Measurements from ENCODE around the gene MRGPRG.

MRGPRG gene

DNA sequence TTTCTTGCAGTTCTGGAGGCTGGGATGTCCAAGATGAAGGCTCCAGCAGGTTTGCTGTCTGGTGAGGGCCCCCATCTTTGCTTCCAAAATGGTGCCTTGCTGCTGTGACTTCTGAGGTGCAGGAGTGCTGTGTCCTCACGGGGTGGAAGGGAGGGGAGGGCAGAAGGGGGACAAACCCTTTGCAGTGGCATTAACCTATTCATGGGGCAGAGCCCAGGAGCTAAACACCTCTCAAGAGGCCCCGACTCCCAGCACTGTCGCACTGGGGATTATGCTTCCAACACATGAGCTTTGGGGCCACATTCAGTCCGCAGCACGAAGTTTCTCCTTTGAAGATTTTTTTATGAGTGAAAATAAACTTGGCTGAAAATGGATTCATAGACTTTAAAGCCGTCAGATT, 28.0 kb downstream of the MRGPRG start:
- Histone ChIP-seq H3K9ac (ENCODE audit: low read length) (no peak overlapping the region), H4K12ac (ENCODE audit: low read depth, low read length) (no peak overlapping the region), H3K14ac (ENCODE audit: low read length) (no peak overlapping the region), H2AFZ (ENCODE audit: insufficient read depth, low read length, poor library complexity) (no peak overlapping the region), H2BK12ac (ENCODE audit: low read length) (no peak overlapping the region), H3K23ac (ENCODE audit: low read length) (no peak overlapping the region), H3K18ac (ENCODE audit: low read length) (no peak overlapping the region), H4K91ac (ENCODE audit: low read depth, low read length) (no peak overlapping the region), H3K4me3 (ENCODE audit: low read depth, low read length) (no peak overlapping the region), H3K9me3 (ENCODE audit: insufficient read depth, low read depth, low read length) (peaks cover 2% of the 10 kb centered on the region), H3K36me3 (ENCODE audit: control insufficient read depth in 1 of 2, insufficient read depth in 2 of 2, low read length in 2 of 2) (no peaks in the 10 kb centered on the region), H2AK5ac (ENCODE audit: low read length) (no peak overlapping the region), H2BK5ac (ENCODE audit: low read depth, low read length, poor library complexity) (no peak overlapping the region), H3K79me2 (ENCODE audit: control insufficient read depth, insufficient read depth, low read length, poor library complexity) (no peaks in the 10 kb centered on the region), H3K27ac (ENCODE audit: low read depth, low read length) (no peak overlapping the region), H3K4me2 (ENCODE audit: low read length) (no peak overlapping the region), H4K8ac (ENCODE audit: low read depth, low read length) (no peak overlapping the region), H3K4ac (ENCODE audit: low read depth, low read length) (no peak overlapping the region), H3K4me1 (ENCODE audit: control insufficient read depth in 1 of 2, insufficient read depth in 2 of 2, low read length in 2 of 2) (no peaks in the 10 kb centered on the region), H3K79me1 (ENCODE audit: low read length) (no peaks in the 10 kb centered on the region), H3K27me3 (ENCODE audit: insufficient read depth, low read length) (no peaks in the 10 kb centered on the region), H2BK120ac (ENCODE audit: insufficient read depth, low read length, poor library complexity) (no peak overlapping the region)
- WGBS (ENCODE audit: extremely low coverage, insufficient coverage, insufficient read length): no CpG with 5 or more reads among the region's 6 CpGs
- no peak for DNase-seq

- Histone ChIP-seq H3K27me3 (ENCODE audit: insufficient read depth, low read length) (no peaks in the 10 kb centered on the region), H2AK5ac (ENCODE audit: low read length) (no peak overlapping the region), H3K9ac (ENCODE audit: low read length) (no peak overlapping the region)
Observed at GRCh38 chr11:3189886-3190583, 28.6 kb downstream of the MRGPRG start.

GRCh38 chr11:3189196-3189843, 29.3 kb downstream of the MRGPRG start:
- WGBS (ENCODE audit: extremely low coverage, insufficient coverage, insufficient read length): no CpG with 5 or more reads among the region's 15 CpGs
- H3K79me2 ChIP-seq (ENCODE audit: control insufficient read depth, insufficient read depth, low read length, poor library complexity): no peaks in the 10 kb centered on the region
- H3K14ac ChIP-seq (ENCODE audit: low read length): no peak overlapping the region

More at GRCh38 chr11:3189886-3190583, 28.6 kb downstream of the MRGPRG start:
- Histone ChIP-seq H3K9me3 (ENCODE audit: insufficient read depth, low read depth, low read length) (peaks cover 2% of the 10 kb centered on the region), H4K12ac (ENCODE audit: low read depth, low read length) (no peak overlapping the region), H3K4me2 (ENCODE audit: low read length) (no peak overlapping the region), H2AFZ (ENCODE audit: insufficient read depth, low read length, poor library complexity) (no peak overlapping the region), H2BK12ac (ENCODE audit: low read length) (no peak overlapping the region), H3K14ac (ENCODE audit: low read length) (no peak overlapping the region), H2BK5ac (ENCODE audit: low read depth, low read length, poor library complexity) (no peak overlapping the region), H3K4ac (ENCODE audit: low read depth, low read length) (no peak overlapping the region), H4K91ac (ENCODE audit: low read depth, low read length) (no peak overlapping the region), H3K18ac (ENCODE audit: low read length) (no peak overlapping the region), H3K23ac (ENCODE audit: low read length) (no peak overlapping the region), H3K36me3 (ENCODE audit: control insufficient read depth in 1 of 2, insufficient read depth in 2 of 2, low read length in 2 of 2) (no peaks in the 10 kb centered on the region), H3K4me3 (ENCODE audit: low read depth, low read length) (no peak overlapping the region), H3K4me1 (ENCODE audit: control insufficient read depth in 1 of 2, insufficient read depth in 2 of 2, low read length in 2 of 2) (no peaks in the 10 kb centered on the region), H3K79me1 (ENCODE audit: low read length) (no peaks in the 10 kb centered on the region), H4K8ac (ENCODE audit: low read depth, low read length) (no peak overlapping the region), H2BK120ac (ENCODE audit: insufficient read depth, low read length, poor library complexity) (no peak overlapping the region), H3K27ac (ENCODE audit: low read depth, low read length) (no peak overlapping the region), H3K79me2 (ENCODE audit: control insufficient read depth, insufficient read depth, low read length, poor library complexity) (no peaks in the 10 kb centered on the region)
- no peak for DNase-seq
- no CpG with 5 or more reads among the region's 11 CpGs for WGBS (ENCODE audit: extremely low coverage, insufficient coverage, insufficient read length)

GRCh38 chr11:3188496-3189195, 30.0 kb downstream of the MRGPRG start:
- no peak overlapping the region for H2AFZ ChIP-seq (ENCODE audit: insufficient read depth, low read length, poor library complexity)
- H4K8ac ChIP-seq (ENCODE audit: low read depth, low read length): no peak overlapping the region
- H3K27ac ChIP-seq (ENCODE audit: low read depth, low read length): no peak overlapping the region
- no peak overlapping the region for H3K23ac ChIP-seq (ENCODE audit: low read length)
- peaks cover 2% of the 10 kb centered on the region for H3K9me3 ChIP-seq (ENCODE audit: insufficient read depth, low read depth, low read length)
- no peak overlapping the region for H2BK12ac ChIP-seq (ENCODE audit: low read length)
- H2BK5ac ChIP-seq (ENCODE audit: low read depth, low read length, poor library complexity): no peak overlapping the region
- no peak overlapping the region for H3K18ac ChIP-seq (ENCODE audit: low read length)
- no peaks in the 10 kb centered on the region for H3K27me3 ChIP-seq (ENCODE audit: insufficient read depth, low read length)
- no peak overlapping the region for H3K9ac ChIP-seq (ENCODE audit: low read length)
- H3K79me2 ChIP-seq (ENCODE audit: control insufficient read depth, insufficient read depth, low read length, poor library complexity): no peaks in the 10 kb centered on the region
- no peak overlapping the region for H2AK5ac ChIP-seq (ENCODE audit: low read length)
- H3K14ac ChIP-seq (ENCODE audit: low read length): no peak overlapping the region
- no peak overlapping the region for H3K4ac ChIP-seq (ENCODE audit: low read depth, low read length)
- no peak overlapping the region for H4K91ac ChIP-seq (ENCODE audit: low read depth, low read length)
- no peaks in the 10 kb centered on the region for H3K79me1 ChIP-seq (ENCODE audit: low read length)
- DNase-seq: no peak
- H2BK120ac ChIP-seq (ENCODE audit: insufficient read depth, low read length, poor library complexity): no peak overlapping the region
- WGBS (ENCODE audit: extremely low coverage, insufficient coverage, insufficient read length): no CpG with 5 or more reads among the region's 17 CpGs
- no peaks in the 10 kb centered on the region for H3K4me1 ChIP-seq (ENCODE audit: control insufficient read depth in 1 of 2, insufficient read depth in 2 of 2, low read length in 2 of 2)
- H3K4me2 ChIP-seq (ENCODE audit: low read length): no peak overlapping the region
- no peak overlapping the region for H4K12ac ChIP-seq (ENCODE audit: low read depth, low read length)
- H3K36me3 ChIP-seq (ENCODE audit: control insufficient read depth in 1 of 2, insufficient read depth in 2 of 2, low read length in 2 of 2): no peaks in the 10 kb centered on the region
- H3K4me3 ChIP-seq (ENCODE audit: low read depth, low read length): no peak overlapping the region

More at GRCh38 chr11:3189196-3189843, 29.3 kb downstream of the MRGPRG start:
- Histone ChIP-seq H2AFZ (ENCODE audit: insufficient read depth, low read length, poor library complexity) (no peak overlapping the region), H2AK5ac (ENCODE audit: low read length) (no peak overlapping the region), H4K8ac (ENCODE audit: low read depth, low read length) (no peak overlapping the region), H3K9me3 (ENCODE audit: insufficient read depth, low read depth, low read length) (peaks cover 2% of the 10 kb centered on the region), H2BK120ac (ENCODE audit: insufficient read depth, low read length, poor library complexity) (no peak overlapping the region), H3K18ac (ENCODE audit: low read length) (no peak overlapping the region), H4K91ac (ENCODE audit: low read depth, low read length) (no peak overlapping the region), H3K23ac (ENCODE audit: low read length) (peak overlapping the region; percentile 52), H3K4me3 (ENCODE audit: low read depth, low read length) (no peak overlapping the region), H4K12ac (ENCODE audit: low read depth, low read length) (no peak overlapping the region), H3K4me1 (ENCODE audit: control insufficient read depth in 1 of 2, insufficient read depth in 2 of 2, low read length in 2 of 2) (no peaks in the 10 kb centered on the region), H2BK12ac (ENCODE audit: low read length) (no peak overlapping the region), H3K27me3 (ENCODE audit: insufficient read depth, low read length) (no peaks in the 10 kb centered on the region), H3K9ac (ENCODE audit: low read length) (peak overlapping the region; percentile 29), H3K36me3 (ENCODE audit: control insufficient read depth in 1 of 2, insufficient read depth in 2 of 2, low read length in 2 of 2) (no peaks in the 10 kb centered on the region), H3K27ac (ENCODE audit: low read depth, low read length) (no peak overlapping the region), H3K4ac (ENCODE audit: low read depth, low read length) (no peak overlapping the region), H3K4me2 (ENCODE audit: low read length) (no peak overlapping the region), H2BK5ac (ENCODE audit: low read depth, low read length, poor library complexity) (no peak overlapping the region), H3K79me1 (ENCODE audit: low read length) (no peaks in the 10 kb centered on the region)
- DNase-seq: no peak

Data from trophoblast cell (in vitro differentiated cells and primary cell).